Activated naive CD4-positive, alpha-beta T cell (primary cell): ENCODE results near the gene NCOA4.
"Not testable (repeated sequence)": the region's sequence is repeated elsewhere in the genome, so short reads cannot be mapped to it uniquely, and the experiment has no call there.

Source experiments
- DNase-seq, 4 experiments: peaks; one replicate each; lab custom pipeline; 2025; lab: John Stamatoyannopoulos, UW

Gene NCOA4

GRCh38 chr10:46019569-46020343, 10.7 kb downstream of the NCOA4 start:
- no peak for DNase-seq

GRCh38 chr10:46019177-46019528, 11.3 kb downstream of the NCOA4 start:
- no peak for DNase-seq

- DNase-seq: no peak
These were observed 11.8 kb downstream of the NCOA4 start for GRCh38 chr10:46018453-46019176.

GRCh38 chr10:46017733-46018132, 12.7 kb downstream of the NCOA4 start:
- no peak for DNase-seq

GRCh38 chr10:46016811-46017210, 13.6 kb downstream of the NCOA4 start:
- DNase-seq: no peak

GRCh38 chr10:46016190-46016589, 14.2 kb downstream of the NCOA4 start:
- no peak for DNase-seq

GRCh38 chr10:46014683-46015405, 15.6 kb downstream of the NCOA4 start:
- no peak for DNase-seq

GRCh38 chr10:46014206-46014605, 16.2 kb downstream of the NCOA4 start:
- no peak for DNase-seq

- no peak for DNase-seq
These were observed 17.7 kb downstream of the NCOA4 start for GRCh38 chr10:46012746-46013145.

GRCh38 chr10:46006219-46006618, 24.2 kb downstream of the NCOA4 start:
- no peak for DNase-seq

GRCh38 chr10:46005383-46005782, 25.0 kb downstream of the NCOA4 start:
- no peak for DNase-seq

- DNase-seq: no peak
These were observed 25.5 kb downstream of the NCOA4 start for GRCh38 chr10:46004963-46005362.

GRCh38 chr10:46002916-46003693, 27.3 kb downstream of the NCOA4 start:
- no peak for DNase-seq

GRCh38 chr10:46002189-46002687, 28.2 kb downstream of the NCOA4 start:
- DNase-seq: not testable (repeated sequence)

GRCh38 chr10:46001187-46001756, 29.2 kb downstream of the NCOA4 start:
- DNase-seq: no peak

- no peak for DNase-seq
These were observed 29.9 kb downstream of the NCOA4 start for GRCh38 chr10:46000538-46000937.

- not testable (repeated sequence) for DNase-seq
These were observed 30.5 kb downstream of the NCOA4 start for GRCh38 chr10:45999955-46000354.

- DNase-seq: no peak
These were observed 32.2 kb downstream of the NCOA4 start for GRCh38 chr10:45997994-45998763.

GRCh38 chr10:45997557-45997956, 32.9 kb downstream of the NCOA4 start:
- DNase-seq: no peak

GRCh38 chr10:45985590-45985989, 44.8 kb downstream of the NCOA4 start:
- DNase-seq: not testable (repeated sequence)

GRCh38 chr10:45984473-45984872, 46.0 kb downstream of the NCOA4 start:
- DNase-seq: not testable (repeated sequence)
